K562 (cell line): ENCODE measurements around the gene CRTC3. TPM values are rescaled to one million over a fixed set of nuclear protein-coding genes. Genes with fewer than 3 reads are reported as not detected.
A peak's percentile ranks its signal among the peaks of the same experiment; 100 is the strongest.

Experiments
- ATAC-seq: fragments of 200-7000 bp; cut with Tn5 transposase; 3 replicates; pipeline ENCODE4 v1.9.1; 2020; ENCODE audit warnings: moderate library complexity
- BruUV-seq: library from RNA; stranded (reverse); fragments of 400-500 nt; replicated peaks from 2 replicates; lab custom pipeline; 2021; lab: Mats Ljungman, UMichigan
- CTCF ChIA-PET: fragments of 300-600 bp; formaldehyde crosslinking; extraction: SDS; loops from one replicate; lab custom pipeline; 2021; ENCODE audit warnings: low intra/inter-chr PET ratio; lab: Yijun Ruan, JAX
- POLR2A ChIA-PET: fragments of 300-600, 350-650 bp; sonication (Branson Sonifier 250); formaldehyde crosslinking; extraction: SDS; loops from one replicate; lab custom pipeline; 2021; ENCODE audit warnings: antibody characterized with exemption, inconsistent platforms; lab: Yijun Ruan, JAX
- DNase-seq, 4 experiments: peaks; one replicate each; pipeline versions ENCODE4 v3.0.0 to v3.0.0-alpha.2; 2011 to 2018; ENCODE audit warnings: low spot score in 3 of 4, mixed read lengths in 3 of 4; ENCODE audit errors: extremely low read depth in 1 of 4
- FAIRE-seq: peaks from 2 replicates; lab custom pipeline; 2011; peaks lifted over from hg19 to GRCh38; lab: Jason Lieb, UNC
- H2AFZ ChIP-seq: 2 replicates; pipeline ENCODE4 v1.6.0; 2011; ENCODE audit warnings: low read depth, low read length, control low read depth, inconsistent platforms
- H3K27ac ChIP-seq: fragments of 200-600 bp; 3 replicates; pipeline ENCODE4 v1.8.0; 2011; ENCODE audit warnings: low read depth, mild to moderate bottlenecking, control low read depth, inconsistent platforms, low read length, moderate library complexity, mixed read lengths; ENCODE audit errors: extremely low read depth
- H3K27me3 ChIP-seq, 2 experiments: fragments of 300-600 bp in 1 of 2; 2 replicates in 1 of 2; 3 replicates in 1 of 2; pipeline versions ENCODE4 v1.6.0 to v1.8.0; 2011; ENCODE audit warnings: inconsistent platforms in 2 of 2, low read length in 2 of 2, mild to moderate bottlenecking in 1 of 2, mixed read lengths in 1 of 2, moderate library complexity in 1 of 2; ENCODE audit not compliant: control insufficient read depth in 2 of 2, insufficient read depth in 2 of 2
- H3K36me3 ChIP-seq: fragments of 300-600 bp; 3 replicates; pipeline ENCODE4 v1.8.0; 2011; ENCODE audit warnings: mild to moderate bottlenecking, low read length, inconsistent platforms; ENCODE audit not compliant: control insufficient read depth, insufficient read depth
- H3K4me1 ChIP-seq, 2 experiments: fragments of 200-600 bp in 1 of 2; replicated peaks in 1 of 2; 2 replicates in 1 of 2; 3 replicates in 1 of 2; pipeline versions ENCODE4 v1.5.1 to v1.8.0; 2011; ENCODE audit warnings: inconsistent platforms in 2 of 2, low read length in 2 of 2, mild to moderate bottlenecking in 1 of 2, mixed read lengths in 1 of 2, moderate library complexity in 1 of 2; ENCODE audit not compliant: control insufficient read depth in 2 of 2, insufficient read depth in 2 of 2
- H3K4me2 ChIP-seq: 2 replicates; pipeline ENCODE4 v1.6.1; 2011; ENCODE audit warnings: low read length, control low read depth, inconsistent platforms, mixed read lengths; ENCODE audit not compliant: insufficient read depth
- H3K4me3 ChIP-seq: fragments of 200-600 bp; sonication (generic), shearing (Covaris generic); 2 replicates; pipeline ENCODE4 v1.5.1; 2016; ENCODE audit warnings: control low read depth, inconsistent platforms
- H3K79me2 ChIP-seq: fragments of 200-600 bp; 3 replicates; pipeline ENCODE4 v1.8.0; 2011; ENCODE audit warnings: low read length, inconsistent platforms; ENCODE audit not compliant: control insufficient read depth, insufficient read depth
- H3K9ac ChIP-seq, 2 experiments: 2 replicates each; pipeline versions ENCODE4 v1.6.0 to v1.6.1; 2011; ENCODE audit warnings: low read depth in 2 of 2, low read length in 2 of 2, control low read depth in 1 of 2, inconsistent platforms in 1 of 2, mild to moderate bottlenecking in 1 of 2, mixed read lengths in 1 of 2; ENCODE audit not compliant: insufficient read depth in 1 of 2
- H3K9me1 ChIP-seq: one replicate; pipeline ENCODE4 v1.6.0; 2011; ENCODE audit warnings: inconsistent platforms, mild to moderate bottlenecking, low read length, moderate library complexity; ENCODE audit not compliant: control insufficient read depth, insufficient read depth
- H3K9me3 ChIP-seq: replicated peaks from 2 replicates; pipeline ENCODE4 v1.5.1; 2011; ENCODE audit warnings: low read depth, low read length, inconsistent platforms; ENCODE audit not compliant: control insufficient read depth, insufficient read depth
- H4K20me1 ChIP-seq: replicated peaks from 2 replicates; pipeline ENCODE4 v1.6.1; 2011; ENCODE audit warnings: low read length, inconsistent platforms, mixed read lengths; ENCODE audit not compliant: control insufficient read depth, insufficient read depth
- CTBP1 ChIP-seq: fragments of 450-650 bp; IDR thresholded peaks from 2 replicates; pipeline ENCODE4 v1.6.1; 2016; ENCODE audit warnings: borderline replicate concordance
- EGR1 ChIP-seq: fragments of 450-650 bp; conservative IDR thresholded peaks from 2 replicates; pipeline ENCODE4 v1.6.1; 2017; ENCODE audit warnings: mild to moderate bottlenecking
- POLR2AphosphoS2 ChIP-seq: IDR thresholded peaks from 2 replicates; pipeline ENCODE4 v1.6.1; 2012; ENCODE audit warnings: low read length, improper control_type of control experiment
- POU5F1 ChIP-seq: fragments of 150-350 bp; IDR thresholded peaks from 2 replicates; pipeline ENCODE4 v1.6.1; 2014; ENCODE audit warnings: borderline replicate concordance, low read length, low read depth, mild to moderate bottlenecking; ENCODE audit not compliant: partially characterized antibody
- WGBS: fragments of 100-300 bp; shearing (Covaris generic); methylation state at CpG from one replicate; pipeline ENCODE4 v1.1.6; 2016; ENCODE audit warnings: low coverage, mixed read lengths; ENCODE audit not compliant: insufficient coverage; ENCODE audit errors: missing lambda C conversion rate; 5-methylcytosine and 5-hydroxymethylcytosine counted together
- in situ Hi-C: fragments of 300-500 bp; cut with MboI; formaldehyde crosslinking; loops from 4 replicates; pipeline ENCODE4 v1.15.0; 2018; ENCODE audit warnings: inconsistent platforms, mixed read lengths
- intact Hi-C: fragments of 100-400 bp; cut with micrococcal nuclease; formaldehyde crosslinking; loops from 2 replicates; pipeline ENCODE4 v1.14.2; 2022
- polyA plus RNA-seq, 8 experiments: library from polyadenylated mRNA; depleted of rRNA in 4 of 8; stranded (reverse) in 5 of 8; unstranded in 3 of 8; fragments of >200 nt; fragmentation: Nextera tagmentation in 2 of 8; fragmentation: Illumina TruSeq in 1 of 8; extraction: Ambion mirVana in 2 of 8; extraction: Trizol in 1 of 8; gene quantifications; 2 replicates each; pipeline versions ENCODE4 v1.2.1 to v1.2.3, GENCODE V29; 2011 to 2014; ENCODE audit warnings: inconsistent platforms in 1 of 8, missing spikeins in 1 of 8
- total RNA-seq, 7 experiments: library from RNA; depleted of rRNA in 6 of 7; stranded (reverse); fragments of >200 nt in 6 of 7; fragmentation: Illumina TruSeq in 2 of 7; extraction: Trizol in 2 of 7; gene quantifications; 2 replicates each; pipeline versions ENCODE4 v1.2.1 to v1.2.3, GENCODE V29; 2011 to 2021; ENCODE audit warnings: low replicate concordance in 1 of 7
- TF ChIP-seq, protein P1 (sequence below): sonication (generic); formaldehyde crosslinking; IDR thresholded peaks from 2 replicates; pipeline ENCODE4 v1.8.0; 2022; ENCODE audit warnings: mild to moderate bottlenecking, missing genetic modification reagents
- TF ChIP-seq, protein P2 (sequence below), 2 experiments: IDR thresholded peaks; 2 replicates each; pipeline ENCODE4 v1.6.1; 2011; ENCODE audit warnings: borderline replicate concordance in 1 of 2, control low read depth in 1 of 2, low read depth in 1 of 2, low read length in 1 of 2, mild to moderate bottlenecking in 1 of 2, mixed read lengths in 1 of 2, moderate library complexity in 1 of 2; ENCODE audit not compliant: insufficient read depth in 1 of 2, insufficient read length in 1 of 2, poor library complexity in 1 of 2, severe bottlenecking in 1 of 2; ENCODE audit errors: extremely low read depth in 1 of 2

The CRTC3 gene
- total and polyA plus RNA-seq, 9 of the 15 experiments (the other 6 are each of a cell fraction or from before 2014, with no cell fraction given) = 1.2 to 19.0 (median 11.6) TPM

DNA sequence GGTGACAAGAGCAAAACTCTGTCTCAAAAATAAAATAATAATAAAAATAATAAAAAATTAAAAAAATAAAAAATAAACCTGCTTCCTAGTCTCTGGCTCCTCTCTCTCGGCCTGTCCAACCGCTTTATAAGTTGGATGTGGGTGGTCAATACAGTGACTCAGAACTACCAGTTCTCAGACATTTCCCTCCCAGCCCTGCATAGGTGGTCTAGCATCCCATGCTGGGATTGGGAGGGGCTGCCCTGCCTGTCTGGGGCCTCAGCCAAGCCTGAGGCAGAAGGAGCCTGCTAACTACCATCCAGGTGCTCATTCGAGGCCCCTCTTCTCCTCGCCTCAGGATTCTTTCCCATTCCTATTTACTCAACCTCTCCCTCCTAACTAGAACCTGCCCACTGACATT is 154.2 kb downstream of the CRTC3 start (continued):
- TF ChIP-seq, protein P1, sequence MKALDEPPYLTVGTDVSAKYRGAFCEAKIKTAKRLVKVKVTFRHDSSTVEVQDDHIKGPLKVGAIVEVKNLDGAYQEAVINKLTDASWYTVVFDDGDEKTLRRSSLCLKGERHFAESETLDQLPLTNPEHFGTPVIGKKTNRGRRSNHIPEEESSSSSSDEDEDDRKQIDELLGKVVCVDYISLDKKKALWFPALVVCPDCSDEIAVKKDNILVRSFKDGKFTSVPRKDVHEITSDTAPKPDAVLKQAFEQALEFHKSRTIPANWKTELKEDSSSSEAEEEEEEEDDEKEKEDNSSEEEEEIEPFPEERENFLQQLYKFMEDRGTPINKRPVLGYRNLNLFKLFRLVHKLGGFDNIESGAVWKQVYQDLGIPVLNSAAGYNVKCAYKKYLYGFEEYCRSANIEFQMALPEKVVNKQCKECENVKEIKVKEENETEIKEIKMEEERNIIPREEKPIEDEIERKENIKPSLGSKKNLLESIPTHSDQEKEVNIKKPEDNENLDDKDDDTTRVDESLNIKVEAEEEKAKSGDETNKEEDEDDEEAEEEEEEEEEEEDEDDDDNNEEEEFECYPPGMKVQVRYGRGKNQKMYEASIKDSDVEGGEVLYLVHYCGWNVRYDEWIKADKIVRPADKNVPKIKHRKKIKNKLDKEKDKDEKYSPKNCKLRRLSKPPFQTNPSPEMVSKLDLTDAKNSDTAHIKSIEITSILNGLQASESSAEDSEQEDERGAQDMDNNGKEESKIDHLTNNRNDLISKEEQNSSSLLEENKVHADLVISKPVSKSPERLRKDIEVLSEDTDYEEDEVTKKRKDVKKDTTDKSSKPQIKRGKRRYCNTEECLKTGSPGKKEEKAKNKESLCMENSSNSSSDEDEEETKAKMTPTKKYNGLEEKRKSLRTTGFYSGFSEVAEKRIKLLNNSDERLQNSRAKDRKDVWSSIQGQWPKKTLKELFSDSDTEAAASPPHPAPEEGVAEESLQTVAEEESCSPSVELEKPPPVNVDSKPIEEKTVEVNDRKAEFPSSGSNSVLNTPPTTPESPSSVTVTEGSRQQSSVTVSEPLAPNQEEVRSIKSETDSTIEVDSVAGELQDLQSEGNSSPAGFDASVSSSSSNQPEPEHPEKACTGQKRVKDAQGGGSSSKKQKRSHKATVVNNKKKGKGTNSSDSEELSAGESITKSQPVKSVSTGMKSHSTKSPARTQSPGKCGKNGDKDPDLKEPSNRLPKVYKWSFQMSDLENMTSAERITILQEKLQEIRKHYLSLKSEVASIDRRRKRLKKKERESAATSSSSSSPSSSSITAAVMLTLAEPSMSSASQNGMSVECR (CRISPR knock-in tag) = no peak
- TF ChIP-seq POLR2AphosphoS2 = no peak
- TF ChIP-seq, protein P2, sequence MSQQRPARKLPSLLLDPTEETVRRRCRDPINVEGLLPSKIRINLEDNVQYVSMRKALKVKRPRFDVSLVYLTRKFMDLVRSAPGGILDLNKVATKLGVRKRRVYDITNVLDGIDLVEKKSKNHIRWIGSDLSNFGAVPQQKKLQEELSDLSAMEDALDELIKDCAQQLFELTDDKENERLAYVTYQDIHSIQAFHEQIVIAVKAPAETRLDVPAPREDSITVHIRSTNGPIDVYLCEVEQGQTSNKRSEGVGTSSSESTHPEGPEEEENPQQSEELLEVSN (IDR thresholded peaks at IDR 0.05; ENCODE audit: borderline replicate concordance in 1 of 2, extremely low read depth in 1 of 2, insufficient read depth in 1 of 2, insufficient read length in 1 of 2, low read depth in 1 of 2, low read length in 1 of 2, poor library complexity in 1 of 2, severe bottlenecking in 1 of 2) = no peak

DNA sequence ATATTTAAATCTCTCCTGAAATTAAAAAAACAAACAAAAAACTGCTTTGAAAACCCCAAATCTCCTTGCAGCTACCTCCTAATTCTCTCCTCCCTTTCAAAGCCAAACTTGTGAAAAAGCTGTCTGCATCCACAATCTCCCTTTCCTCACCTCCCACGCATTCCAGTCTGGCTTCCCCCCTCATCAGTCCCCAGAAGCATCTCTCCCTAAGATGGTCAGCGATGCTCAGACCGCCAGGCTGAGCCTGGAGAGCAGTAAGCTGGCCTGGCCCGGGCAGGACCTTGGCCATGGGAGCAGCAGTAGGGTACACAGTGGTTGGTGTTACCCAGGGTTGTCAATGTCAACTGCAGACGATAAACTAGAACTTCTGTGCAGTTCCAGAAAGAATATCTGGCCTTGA is 154.6 kb downstream of the CRTC3 start:
- H3K4me3 ChIP-seq = no peak overlapping the region
- no peak for FAIRE-seq
- H3K27ac ChIP-seq = no peak overlapping the region
- no peak overlapping the region for H2AFZ ChIP-seq
- in situ Hi-C loops = no loop called here
- TF ChIP-seq EGR1 = peak; percentile 64
- no peak for TF ChIP-seq POU5F1
- TF ChIP-seq CTBP1 = 0 out of 2 replicates have a peak, but pooled peaks have one; percentile 33
- H3K36me3 ChIP-seq = no peaks in the 10 kb centered on the region
- H4K20me1 ChIP-seq = no peaks in the 10 kb centered on the region
- no peak for ATAC-seq
- DNase-seq = no peak
- POLR2A ChIA-PET = interaction anchor here (1.0 kb wide), 1 partner anchor 9 kb away, joined by 3 read pairs; no protein-coding TSS in a partner anchor
- BruUV-seq = no TSS peak
- no peaks in the 10 kb centered on the region for H3K9me1 ChIP-seq
- CTCF ChIA-PET = no interaction called here
- 63% methylated on average over 5 of the region's 5 CpGs for WGBS
- intact Hi-C loops = no loop called here
- H3K79me2 ChIP-seq = no peaks in the 10 kb centered on the region
- 0 out of 4 replicates have a peak overlapping the region, but pooled peaks of 1 of the 2 experiments have one; percentile 14 for H3K9ac ChIP-seq
- H3K27me3 ChIP-seq = no peaks in the 10 kb centered on the region
- H3K9me3 ChIP-seq = no peaks in the 10 kb centered on the region
- no peak overlapping the region for H3K4me2 ChIP-seq
- H3K4me1 ChIP-seq = peaks cover 4 to 21% of the 10 kb centered on the region in 2 experiments; a peak in 4 of 5 replicates
